Naive thymus-derived CD4-positive, alpha-beta T cell (primary cell): ENCODE results near the gene SMC1B. TPM values are rescaled to one million over a fixed set of nuclear protein-coding genes. Genes with fewer than 3 reads are reported as not detected.
"Not testable (repeated sequence)": the region's sequence is repeated elsewhere in the genome, so short reads cannot be mapped to it uniquely, and the experiment has no call there.

ENCODE experiments used
- ATAC-seq: fragments of 150-1000 bp; cut with Tn5 transposase; 2 replicates; pipeline ENCODE4 v1.10.0; 2021; ENCODE audit warnings: mild to moderate bottlenecking, moderate library complexity
- CTCF ChIA-PET: fragments of 350-600 bp; sonication (Branson Sonifier 250); formaldehyde crosslinking; loops from one replicate; lab custom pipeline; 2021; ENCODE audit warnings: antibody characterized with exemption; lab: Charles Lee
- POLR2A ChIA-PET: fragments of 350-600 bp; sonication (Branson Sonifier 250); formaldehyde crosslinking; loops from one replicate; lab custom pipeline; 2021; ENCODE audit warnings: antibody characterized with exemption, inconsistent platforms; lab: Charles Lee
- DNase-seq, 9 donors: peaks; one replicate each; pipeline versions ENCODE4 v3.0.0 to v3.0.0-alpha.2; 2020 to 2022; ENCODE audit warnings: mixed read lengths in 1 of 9
- H3K27ac ChIP-seq: one replicate; pipeline ENCODE4 v1.7.0; 2013; ENCODE audit warnings: mild to moderate bottlenecking, low read depth, low read length, moderate library complexity
- H3K27me3 ChIP-seq, 2 donors: one replicate each; pipeline ENCODE4 v1.7.0; 2013; ENCODE audit warnings: low read length in 2 of 2, mild to moderate bottlenecking in 2 of 2, moderate library complexity in 2 of 2; ENCODE audit not compliant: control insufficient read depth in 2 of 2, insufficient read depth in 2 of 2
- H3K36me3 ChIP-seq, 3 experiments: 1 replicate in 2 of 3; 2 replicates in 1 of 3; pipeline ENCODE4 v1.7.0; 2013; ENCODE audit warnings: low read length in 3 of 3, mild to moderate bottlenecking in 3 of 3, moderate library complexity in 1 of 3; ENCODE audit not compliant: insufficient read depth in 3 of 3, control insufficient read depth in 2 of 3
- H3K4me1 ChIP-seq, 2 donors: one replicate each; pipeline ENCODE4 v1.7.0; 2013; ENCODE audit warnings: low read length in 2 of 2, mild to moderate bottlenecking in 2 of 2, moderate library complexity in 1 of 2; ENCODE audit not compliant: control insufficient read depth in 2 of 2, insufficient read depth in 2 of 2
- H3K4me3 ChIP-seq: 2 replicates; pipeline ENCODE4 v1.7.0; 2013; ENCODE audit warnings: mild to moderate bottlenecking, low read length
- H3K9me3 ChIP-seq, 3 experiments: 1 replicate in 2 of 3; 2 replicates in 1 of 3; pipeline ENCODE4 v1.7.0; 2013; ENCODE audit warnings: low read length in 3 of 3; ENCODE audit not compliant: control insufficient read depth in 2 of 3
- H3K27ac Mint-ChIP-seq, 9 donors: one replicate each; pipeline ENCODE4 v1.8.0; 2020 to 2022; ENCODE audit warnings: mixed read lengths in 9 of 9, mild to moderate bottlenecking in 8 of 9, moderate library complexity in 5 of 9, inconsistent platforms in 2 of 9
- H3K27me3 Mint-ChIP-seq, 5 donors: one replicate each; pipeline ENCODE4 v1.8.0; 2021 to 2022; ENCODE audit warnings: mixed read lengths in 5 of 5, mild to moderate bottlenecking in 1 of 5
- H3K36me3 Mint-ChIP-seq, 5 donors: one replicate each; pipeline ENCODE4 v1.8.0; 2020 to 2022; ENCODE audit warnings: mixed read lengths in 5 of 5, mild to moderate bottlenecking in 3 of 5, inconsistent platforms in 1 of 5
- H3K4me1 Mint-ChIP-seq, 7 donors: one replicate each; pipeline ENCODE4 v1.8.0; 2020 to 2022; ENCODE audit warnings: mixed read lengths in 7 of 7, mild to moderate bottlenecking in 3 of 7, inconsistent platforms in 1 of 7
- H3K4me3 Mint-ChIP-seq, 10 donors: one replicate each; pipeline ENCODE4 v1.8.0; 2020 to 2022; ENCODE audit warnings: mild to moderate bottlenecking in 10 of 10, mixed read lengths in 10 of 10, moderate library complexity in 6 of 10, inconsistent platforms in 2 of 10
- H3K9me3 Mint-ChIP-seq, 11 donors: one replicate each; pipeline ENCODE4 v1.8.0; 2020 to 2022; ENCODE audit warnings: mixed read lengths in 11 of 11, mild to moderate bottlenecking in 4 of 11, inconsistent platforms in 1 of 11, moderate library complexity in 1 of 11
- intact Hi-C, 2 donors: fragments of 100-400 bp; cut with micrococcal nuclease; formaldehyde crosslinking; loops; one replicate each; pipeline ENCODE4 v1.15.1; 2023
- polyA plus RNA-seq, 2 donors: library from polyadenylated mRNA; unstranded; fragments of 300-500 nt; fragmentation: Illumina TruSeq; gene quantifications; one replicate each; pipeline ENCODE4 v1.2.3, GENCODE V29; 2021
- total RNA-seq, 6 experiments: library from RNA in 5 of 6; stranded (reverse) in 5 of 6; gene quantifications; 1 replicate in 5 of 6; 2 replicates in 1 of 6; pipeline ENCODE4 v1.2.3 and lab custom pipeline; 2021 to 2026

SMC1B gene
- total and polyA plus RNA-seq, 7 experiments from 2014 or later, result 0.11 to 0.70 TPM; not detected in 5

DNA sequence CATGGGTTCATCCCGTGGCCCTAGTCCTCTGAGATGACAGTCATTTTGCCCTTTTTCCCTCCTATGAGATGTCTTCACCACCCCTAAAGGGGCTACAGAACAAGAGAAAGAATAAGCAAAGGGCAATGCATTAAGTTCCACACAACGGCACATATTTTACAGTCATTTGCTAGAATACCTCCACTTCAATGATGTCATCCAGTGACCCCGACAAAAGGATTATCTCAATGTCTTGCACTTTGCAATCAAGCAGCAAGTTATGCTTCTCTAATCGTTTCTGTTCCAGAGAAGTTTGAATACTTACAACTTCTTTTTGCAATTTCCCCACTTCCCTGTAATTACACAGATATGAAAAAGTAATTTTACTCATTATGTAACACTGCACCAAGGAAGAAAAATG, 53.8 kb downstream of the SMC1B start:
- DNase-seq, result no peak
- Histone ChIP-seq H3K36me3 (no peaks in the 10 kb centered on the region), H3K27ac (no peak overlapping the region), H3K27me3 (no peaks in the 10 kb centered on the region), H3K4me3 (no peak overlapping the region), H3K9me3 (no peaks in the 10 kb centered on the region), H3K4me1 (no peaks in the 10 kb centered on the region)
- Mint-ChIP-seq H3K27ac (no peak overlapping the region), H3K27me3 (peaks cover 0 to 19% (median 0%) of the 10 kb centered on the region in 5 donors), H3K4me1 (peaks cover 0 to 20% (median 13%) of the 10 kb centered on the region in 7 donors), H3K36me3 (peaks cover 0 to 3% (median 0%) of the 10 kb centered on the region in 5 donors), H3K9me3 (no peaks in the 10 kb centered on the region), H3K4me3 (no peak overlapping the region)
- ChIA-PET POLR2A (no interaction called here), CTCF (no interaction called here)
- ATAC-seq, result no peak
- intact Hi-C loops, result no loop called here

DNA sequence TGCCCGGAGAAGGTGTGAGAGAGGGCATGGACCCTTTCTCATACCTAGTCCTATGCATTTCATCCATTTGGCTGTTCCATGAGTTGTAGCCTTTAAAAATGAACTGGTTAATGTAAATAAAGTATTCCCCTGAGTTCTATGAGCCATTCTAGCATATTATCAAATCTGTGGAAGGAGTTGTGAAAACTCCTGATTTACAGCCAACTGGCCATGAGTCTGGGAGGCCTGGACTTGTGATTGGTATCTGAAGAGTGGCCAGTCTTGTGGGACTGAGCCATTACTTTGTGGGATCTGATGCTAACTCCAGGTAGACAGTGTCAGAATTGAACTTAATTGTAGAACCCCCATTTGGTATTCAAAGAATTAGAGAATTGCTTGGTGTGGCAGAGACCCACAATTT, 55.3 kb downstream of the SMC1B start:
- no peaks in the 10 kb centered on the region for H3K9me3 Mint-ChIP-seq
- Histone ChIP-seq H3K4me1 (peaks cover 0 to 4% of the 10 kb centered on the region in 2 donors), H3K4me3 (no peak overlapping the region), H3K9me3 (no peaks in the 10 kb centered on the region), H3K36me3 (no peaks in the 10 kb centered on the region), H3K27me3 (no peaks in the 10 kb centered on the region), H3K27ac (no peak overlapping the region)
- H3K4me1 Mint-ChIP-seq, result peaks cover 0 to 35% (median 25%) of the 10 kb centered on the region in 7 donors
- DNase-seq (no peak), ATAC-seq (no peak)
- intact Hi-C loops, result no loop called here
- H3K27me3 Mint-ChIP-seq, result peaks cover 0 to 17% (median 0%) of the 10 kb centered on the region in 5 donors
- no peak overlapping the region for H3K27ac Mint-ChIP-seq
- CTCF ChIA-PET, result no interaction called here
- POLR2A ChIA-PET, result no interaction called here
- peaks cover 0 to 5% (median 0%) of the 10 kb centered on the region in 5 donors for H3K36me3 Mint-ChIP-seq
- H3K4me3 Mint-ChIP-seq, result no peak overlapping the region

DNA sequence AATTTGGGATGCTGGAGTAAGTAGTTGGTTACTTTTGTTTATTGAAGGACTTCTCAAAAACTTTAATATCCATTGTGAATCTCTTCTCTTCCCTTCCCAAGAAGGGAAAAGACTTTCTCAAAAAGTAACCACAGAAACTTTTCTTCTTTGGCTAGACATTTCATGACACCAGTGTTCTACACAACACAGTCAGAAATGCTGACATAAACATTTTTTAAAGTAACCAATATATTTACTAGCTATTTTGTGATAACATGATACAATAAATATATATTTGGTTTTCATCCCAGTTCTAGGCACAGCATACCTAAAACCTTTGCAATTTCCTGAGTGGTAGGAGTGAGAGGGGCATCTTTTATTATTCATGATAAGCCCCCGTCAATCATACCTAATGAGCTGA, 55.9 kb downstream of the SMC1B start:
- H3K36me3 ChIP-seq, result no peaks in the 10 kb centered on the region
- H3K4me3 ChIP-seq, result no peak overlapping the region
- H3K4me1 ChIP-seq, result peaks cover 0 to 4% of the 10 kb centered on the region in 2 donors
- Mint-ChIP-seq H3K27ac (no peak overlapping the region), H3K4me1 (peaks cover 0 to 38% (median 25%) of the 10 kb centered on the region in 7 donors), H3K36me3 (peaks cover 0 to 5% (median 0%) of the 10 kb centered on the region in 5 donors), H3K9me3 (no peaks in the 10 kb centered on the region), H3K27me3 (peaks cover 0 to 16% (median 0%) of the 10 kb centered on the region in 5 donors), H3K4me3 (no peak overlapping the region)
- no peaks in the 10 kb centered on the region for H3K9me3 ChIP-seq
- POLR2A ChIA-PET, result interaction anchor here (0.7 kb wide), 1 partner anchor 40 kb away, joined by 4 read pairs; no protein-coding TSS in a partner anchor
- intact Hi-C loops, result no loop called here
- no peak overlapping the region for H3K27ac ChIP-seq
- CTCF ChIA-PET, result interaction anchor here (0.7 kb wide), 1 partner anchor 19 kb away, joined by 3 read pairs; no protein-coding TSS in a partner anchor
- DNase-seq (no peak), ATAC-seq (no peak)
- no peaks in the 10 kb centered on the region for H3K27me3 ChIP-seq

DNA sequence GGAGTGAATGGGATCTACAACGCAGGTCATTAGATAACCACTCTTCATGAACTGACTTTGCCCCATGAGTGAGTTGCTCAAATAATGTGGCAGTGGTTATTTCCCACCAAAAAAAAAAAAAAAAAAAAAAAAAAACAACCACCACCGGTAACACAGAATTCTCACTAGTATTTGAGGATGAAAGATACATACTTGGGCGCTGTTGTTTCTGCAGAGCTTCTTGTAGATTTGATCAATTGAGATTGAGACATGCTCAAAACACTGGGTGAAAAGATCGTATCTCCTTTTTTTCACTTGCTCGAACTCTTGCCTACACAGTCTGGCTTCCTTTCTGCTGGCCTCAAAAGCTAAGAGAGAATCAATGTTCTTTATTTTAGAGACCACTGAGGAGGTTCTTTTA, 59.6 kb downstream of the SMC1B start:
- POLR2A ChIA-PET, result interaction anchor here (0.6 to 1.1 kb wide), 5 partner anchors 13 to 46 kb away, joined by 3 to 7 read pairs (median 3); no protein-coding TSS in a partner anchor
- H3K4me3 Mint-ChIP-seq, result peak overlapping the region in 6 of 10 donors; percentile 4 to 76 (median 48)
- H3K4me1 ChIP-seq, result peaks cover 0 to 4% of the 10 kb centered on the region in 2 donors
- H3K27me3 Mint-ChIP-seq, result no peaks in the 10 kb centered on the region
- ATAC-seq, result no peak
- H3K4me1 Mint-ChIP-seq, result peaks cover 0 to 58% (median 35%) of the 10 kb centered on the region in 7 donors
- H3K27ac Mint-ChIP-seq, result peak overlapping the region in 8 of 9 donors; percentile 21 to 79 (median 65)
- peaks cover 0 to 9% (median 0%) of the 10 kb centered on the region in 5 donors for H3K36me3 Mint-ChIP-seq
- no peaks in the 10 kb centered on the region for H3K9me3 ChIP-seq
- CTCF ChIA-PET, result interaction anchor here (0.6 kb wide), 1 partner anchor 17 kb away, joined by 3 read pairs; no protein-coding TSS in a partner anchor
- intact Hi-C loops, result no loop called here
- H3K4me3 ChIP-seq, result no peak overlapping the region
- H3K36me3 ChIP-seq, result no peaks in the 10 kb centered on the region
- no peaks in the 10 kb centered on the region for H3K27me3 ChIP-seq
- H3K27ac ChIP-seq, result no peak overlapping the region
- DNase-seq, result peak in 6 of 9 donors; percentile 9 to 46 (median 38)
- peaks cover 0 to 2% (median 0%) of the 10 kb centered on the region in 11 donors for H3K9me3 Mint-ChIP-seq

DNA sequence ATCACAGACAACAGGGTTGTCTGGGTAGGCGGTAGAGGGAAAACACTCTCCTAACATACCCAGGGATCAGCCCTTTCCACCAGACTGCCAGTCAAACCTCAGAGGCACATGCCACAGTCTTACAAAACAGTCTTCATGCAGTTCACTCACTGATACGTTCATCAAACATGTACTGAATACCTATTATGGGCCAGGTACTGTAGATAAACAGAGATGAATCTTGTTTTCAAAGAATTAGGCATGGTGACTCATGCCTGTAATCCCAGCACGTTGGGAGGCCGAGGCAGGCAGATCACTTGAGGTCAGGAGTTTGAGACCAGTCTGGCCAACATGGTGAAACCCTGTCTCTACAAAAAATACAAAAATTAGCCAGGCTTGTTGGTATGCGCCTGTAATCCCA, 60.6 kb downstream of the SMC1B start:
- H3K4me1 ChIP-seq, H3K27me3 Mint-ChIP-seq, DNase-seq, H3K27me3 ChIP-seq, H3K9me3 Mint-ChIP-seq, POLR2A ChIA-PET, H3K27ac ChIP-seq, H3K4me3 ChIP-seq, H3K36me3 ChIP-seq, ATAC-seq, H3K36me3 Mint-ChIP-seq, H3K9me3 ChIP-seq, H3K4me3 Mint-ChIP-seq, intact Hi-C loops: not testable (repeated sequence)
- CTCF ChIA-PET, result interaction anchor here (0.7 kb wide), 1 partner anchor 102 kb away, joined by 3 read pairs; no protein-coding TSS in a partner anchor
- Mint-ChIP-seq H3K4me1 (peaks cover 0 to 58% (median 35%) of the 10 kb centered on the region in 7 donors), H3K27ac (peak overlapping the region in 1 of 9 donors; percentile 76)

DNA sequence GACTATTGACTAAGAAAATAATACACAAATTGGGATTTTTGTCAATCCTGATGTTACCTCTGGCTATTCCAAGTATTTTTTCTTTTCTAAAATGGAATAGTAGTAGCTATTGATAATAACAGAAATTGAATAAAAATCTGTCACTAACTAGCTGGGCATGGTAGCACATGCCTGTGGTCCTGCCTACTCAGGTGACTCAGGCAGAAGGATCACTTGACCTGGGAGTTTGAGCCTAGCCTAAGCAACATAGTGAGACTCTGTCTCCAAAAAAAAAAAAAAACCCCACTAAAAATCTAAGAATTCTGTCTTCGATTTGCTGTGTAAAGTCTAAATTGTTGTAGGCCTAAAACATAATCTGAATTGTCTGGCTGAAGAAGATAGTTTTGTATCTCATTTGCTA, 61.4 kb downstream of the SMC1B start:
- Histone ChIP-seq H3K4me1 (peaks cover 0 to 4% of the 10 kb centered on the region in 2 donors), H3K27ac (no peak overlapping the region), H3K4me3 (no peak overlapping the region), H3K27me3 (no peaks in the 10 kb centered on the region), H3K36me3 (no peaks in the 10 kb centered on the region), H3K9me3 (no peaks in the 10 kb centered on the region)
- peaks cover 0 to 9% (median under 1%) of the 10 kb centered on the region in 5 donors for H3K36me3 Mint-ChIP-seq
- DNase-seq, result no peak
- peak overlapping the region in 2 of 9 donors; percentile 25 to 38 for H3K27ac Mint-ChIP-seq
- intact Hi-C loops, result no loop called here
- peaks cover 0 to 56% (median 35%) of the 10 kb centered on the region in 7 donors for H3K4me1 Mint-ChIP-seq
- H3K27me3 Mint-ChIP-seq, result no peaks in the 10 kb centered on the region
- ChIA-PET POLR2A (interaction anchor here (1.0 kb wide), 1 partner anchor 10 kb away, joined by 5 read pairs; no protein-coding TSS in a partner anchor), CTCF (no interaction called here)
- ATAC-seq, result no peak
- no peak overlapping the region for H3K4me3 Mint-ChIP-seq
- peaks cover 0 to 2% (median 0%) of the 10 kb centered on the region in 11 donors for H3K9me3 Mint-ChIP-seq
